HG03159 (cell line): ENCODE measurements around the gene ATP13A2.
A peak's percentile ranks its signal among the peaks of the same experiment; 100 is the strongest.

Experiments used
- ATAC-seq: cut with Tn5 transposase; IDR thresholded peaks from one replicate; pipeline ENCODE4 v1.9.1; 2021; ENCODE audit warnings: mild to moderate bottlenecking, moderate library complexity; ENCODE audit not compliant: unreplicated experiment

Gene ATP13A2, protein sequence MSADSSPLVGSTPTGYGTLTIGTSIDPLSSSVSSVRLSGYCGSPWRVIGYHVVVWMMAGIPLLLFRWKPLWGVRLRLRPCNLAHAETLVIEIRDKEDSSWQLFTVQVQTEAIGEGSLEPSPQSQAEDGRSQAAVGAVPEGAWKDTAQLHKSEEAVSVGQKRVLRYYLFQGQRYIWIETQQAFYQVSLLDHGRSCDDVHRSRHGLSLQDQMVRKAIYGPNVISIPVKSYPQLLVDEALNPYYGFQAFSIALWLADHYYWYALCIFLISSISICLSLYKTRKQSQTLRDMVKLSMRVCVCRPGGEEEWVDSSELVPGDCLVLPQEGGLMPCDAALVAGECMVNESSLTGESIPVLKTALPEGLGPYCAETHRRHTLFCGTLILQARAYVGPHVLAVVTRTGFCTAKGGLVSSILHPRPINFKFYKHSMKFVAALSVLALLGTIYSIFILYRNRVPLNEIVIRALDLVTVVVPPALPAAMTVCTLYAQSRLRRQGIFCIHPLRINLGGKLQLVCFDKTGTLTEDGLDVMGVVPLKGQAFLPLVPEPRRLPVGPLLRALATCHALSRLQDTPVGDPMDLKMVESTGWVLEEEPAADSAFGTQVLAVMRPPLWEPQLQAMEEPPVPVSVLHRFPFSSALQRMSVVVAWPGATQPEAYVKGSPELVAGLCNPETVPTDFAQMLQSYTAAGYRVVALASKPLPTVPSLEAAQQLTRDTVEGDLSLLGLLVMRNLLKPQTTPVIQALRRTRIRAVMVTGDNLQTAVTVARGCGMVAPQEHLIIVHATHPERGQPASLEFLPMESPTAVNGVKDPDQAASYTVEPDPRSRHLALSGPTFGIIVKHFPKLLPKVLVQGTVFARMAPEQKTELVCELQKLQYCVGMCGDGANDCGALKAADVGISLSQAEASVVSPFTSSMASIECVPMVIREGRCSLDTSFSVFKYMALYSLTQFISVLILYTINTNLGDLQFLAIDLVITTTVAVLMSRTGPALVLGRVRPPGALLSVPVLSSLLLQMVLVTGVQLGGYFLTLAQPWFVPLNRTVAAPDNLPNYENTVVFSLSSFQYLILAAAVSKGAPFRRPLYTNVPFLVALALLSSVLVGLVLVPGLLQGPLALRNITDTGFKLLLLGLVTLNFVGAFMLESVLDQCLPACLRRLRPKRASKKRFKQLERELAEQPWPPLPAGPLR

DNA sequence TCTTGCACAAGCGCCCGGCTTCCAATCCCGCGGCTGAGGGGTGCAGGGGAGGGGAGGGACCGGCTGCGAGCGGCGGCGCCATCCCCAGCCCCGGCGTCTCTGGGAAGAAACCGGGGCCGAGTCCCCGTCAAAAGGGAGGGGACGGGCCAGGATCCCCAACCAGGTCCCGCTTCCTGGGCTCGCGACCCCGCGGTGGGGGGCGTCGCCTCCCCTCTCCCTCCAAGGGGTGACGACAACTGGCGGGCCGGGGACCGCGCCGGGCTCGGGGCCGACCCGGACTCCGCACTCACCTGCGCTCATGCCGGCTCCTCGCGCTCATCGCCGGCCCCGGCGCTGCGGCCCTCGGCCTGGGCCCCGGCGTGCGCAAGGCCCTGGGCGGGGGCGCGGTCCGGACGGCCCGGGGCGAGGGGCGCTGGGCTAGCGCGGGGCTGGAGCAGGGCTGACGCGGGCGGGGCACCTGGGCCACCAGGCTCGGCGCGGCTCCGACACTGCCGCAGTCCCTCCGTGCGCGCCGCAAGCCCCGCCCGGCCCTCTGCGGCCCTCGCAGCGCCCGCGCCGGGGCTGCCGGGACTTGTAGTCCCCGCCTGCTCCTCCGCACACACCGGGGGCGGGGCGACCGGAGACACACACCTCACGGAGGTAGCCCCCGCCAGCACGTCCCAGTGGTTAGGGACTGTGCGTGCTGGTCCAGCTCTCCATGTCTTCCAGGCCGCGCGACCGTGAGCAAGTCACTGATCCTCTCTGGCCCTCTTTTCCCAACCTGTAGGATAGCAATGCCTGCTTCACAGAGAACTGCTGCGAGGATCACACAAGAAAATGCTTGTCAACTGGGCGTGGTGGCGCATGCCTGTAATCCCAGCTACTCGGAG lies at the start of gene ATP13A2:
TSS of gene ATP13A2 (minus strand) at position 490 of the 869 bp plus-strand sequence. CDS start at position 300, 190 bp downstream.
- ATAC-seq: peak; percentile 88

DNA sequence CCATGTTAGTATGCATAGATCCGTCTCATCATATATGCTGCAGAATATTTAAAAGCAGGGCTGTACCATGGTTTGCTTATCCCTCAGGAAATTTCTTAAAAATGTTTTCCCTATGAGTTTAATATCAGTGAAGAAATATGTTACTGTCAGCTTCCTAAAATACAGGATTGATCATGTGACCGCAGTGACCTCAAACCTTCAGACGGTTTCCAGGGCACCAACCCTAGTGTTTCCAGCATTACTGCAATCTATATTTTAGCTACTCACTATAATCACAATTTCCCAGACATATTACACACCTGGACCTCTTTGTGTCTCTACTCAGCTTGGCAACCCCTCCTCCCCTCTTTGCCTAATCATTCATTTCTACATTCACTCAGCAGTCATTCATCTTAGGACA lies 49.8 kb upstream of the ATP13A2 start:
- no peak for ATAC-seq

DNA sequence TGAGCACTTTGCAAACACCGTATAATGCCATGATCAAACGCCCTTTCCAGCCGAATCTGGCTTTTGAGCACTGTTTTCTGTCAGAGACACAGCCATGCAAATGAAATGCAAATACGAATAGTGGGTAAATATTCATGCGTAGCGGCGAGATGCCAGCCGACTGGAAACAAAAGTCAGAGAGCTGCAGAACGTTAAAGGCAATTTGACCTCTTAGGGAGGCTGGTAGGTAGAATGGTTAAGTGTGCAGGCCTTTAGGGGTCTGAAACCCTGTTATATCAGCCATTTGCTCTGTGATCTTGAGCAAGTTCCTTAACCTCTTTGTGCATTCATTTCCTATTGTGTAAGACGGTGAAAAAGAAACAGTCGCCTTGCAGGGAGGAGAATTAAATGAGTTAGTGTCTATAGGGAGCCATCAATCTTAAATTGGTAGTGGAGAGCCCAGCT lies 48.6 kb upstream of the ATP13A2 start:
- ATAC-seq: no peak

DNA sequence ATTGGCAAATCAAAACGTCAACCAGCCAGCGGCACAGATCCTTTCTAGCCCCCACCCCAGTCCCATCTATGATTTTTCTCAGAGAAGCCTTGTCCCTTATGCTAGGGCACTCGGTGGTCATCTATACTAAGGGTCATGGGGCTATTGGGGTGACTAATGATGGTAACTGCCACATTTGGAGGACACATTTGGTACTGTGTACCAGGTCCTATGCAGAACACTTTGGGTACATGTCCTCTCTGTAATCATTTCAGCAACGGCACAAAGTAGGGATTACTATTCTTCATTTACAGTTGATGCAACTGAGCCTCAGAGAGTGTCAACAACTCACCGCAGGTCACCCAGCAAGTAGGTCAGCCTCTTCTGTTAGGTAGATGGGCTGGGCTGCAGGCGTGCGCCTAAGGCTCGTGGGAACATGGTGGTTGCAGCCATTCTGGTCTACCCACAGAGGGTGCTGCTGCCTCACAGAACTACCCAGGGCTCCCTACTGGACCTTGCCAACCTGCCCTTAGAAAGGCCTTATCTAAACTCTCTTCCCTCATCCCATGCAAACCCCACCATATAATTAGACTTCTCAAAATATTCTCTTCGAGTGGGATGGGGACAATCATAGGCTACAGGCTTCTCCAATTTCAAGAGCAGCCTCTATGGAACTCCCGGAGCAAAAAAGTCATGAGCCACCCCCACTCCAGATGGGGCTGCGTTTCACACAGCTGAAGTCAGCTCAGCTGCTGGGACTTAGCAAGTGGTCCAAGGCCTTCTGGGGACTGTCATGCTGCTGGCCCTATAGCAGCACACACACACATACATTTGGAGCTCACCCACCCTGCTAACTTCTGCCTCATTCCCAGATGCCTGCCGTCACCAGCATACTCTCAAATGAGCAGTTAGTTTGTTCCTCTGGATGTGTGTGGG lies 47.9 kb upstream of the ATP13A2 start:
- ATAC-seq: no peak

DNA sequence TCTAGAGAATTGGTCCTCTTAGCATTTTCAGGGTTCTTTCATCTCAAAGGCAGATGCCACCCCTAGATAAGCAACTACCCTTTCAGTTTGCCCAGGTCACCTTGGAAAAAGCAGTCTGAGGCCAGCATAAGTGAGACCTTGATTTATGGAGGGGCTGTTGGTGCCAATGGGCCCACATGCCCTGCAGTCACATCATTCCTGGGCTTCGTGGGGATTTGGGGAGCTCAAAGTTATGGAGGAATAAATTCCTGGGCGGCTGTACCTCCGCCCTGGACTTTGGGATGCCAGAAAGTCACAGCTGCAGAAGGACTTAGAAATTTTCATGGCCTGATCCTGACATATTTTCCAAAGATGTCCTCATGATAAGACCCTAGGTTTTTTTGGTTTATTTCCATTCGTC lies 44.8 kb upstream of the ATP13A2 start:
- ATAC-seq: no peak

DNA sequence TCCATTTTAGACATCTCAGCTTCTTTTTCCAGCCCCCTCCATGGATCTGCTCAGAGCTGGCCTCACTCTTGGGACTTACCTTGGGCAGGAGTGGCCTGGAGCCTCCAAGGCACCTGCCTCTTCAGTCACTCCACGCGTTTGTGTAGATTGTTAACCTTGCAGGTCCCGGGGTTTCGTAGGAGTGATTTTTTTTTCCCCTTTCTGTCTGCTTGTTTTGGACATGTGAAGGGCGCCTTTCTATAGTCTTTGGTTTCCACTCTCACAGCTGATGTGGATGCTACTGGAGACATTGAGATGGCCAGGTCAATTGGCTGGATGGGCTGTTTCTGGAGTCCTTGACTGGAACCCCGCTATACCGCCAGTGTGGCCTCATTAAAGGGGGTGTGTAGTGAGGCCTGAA lies 44.1 kb upstream of the ATP13A2 start:
- ATAC-seq: no peak

DNA sequence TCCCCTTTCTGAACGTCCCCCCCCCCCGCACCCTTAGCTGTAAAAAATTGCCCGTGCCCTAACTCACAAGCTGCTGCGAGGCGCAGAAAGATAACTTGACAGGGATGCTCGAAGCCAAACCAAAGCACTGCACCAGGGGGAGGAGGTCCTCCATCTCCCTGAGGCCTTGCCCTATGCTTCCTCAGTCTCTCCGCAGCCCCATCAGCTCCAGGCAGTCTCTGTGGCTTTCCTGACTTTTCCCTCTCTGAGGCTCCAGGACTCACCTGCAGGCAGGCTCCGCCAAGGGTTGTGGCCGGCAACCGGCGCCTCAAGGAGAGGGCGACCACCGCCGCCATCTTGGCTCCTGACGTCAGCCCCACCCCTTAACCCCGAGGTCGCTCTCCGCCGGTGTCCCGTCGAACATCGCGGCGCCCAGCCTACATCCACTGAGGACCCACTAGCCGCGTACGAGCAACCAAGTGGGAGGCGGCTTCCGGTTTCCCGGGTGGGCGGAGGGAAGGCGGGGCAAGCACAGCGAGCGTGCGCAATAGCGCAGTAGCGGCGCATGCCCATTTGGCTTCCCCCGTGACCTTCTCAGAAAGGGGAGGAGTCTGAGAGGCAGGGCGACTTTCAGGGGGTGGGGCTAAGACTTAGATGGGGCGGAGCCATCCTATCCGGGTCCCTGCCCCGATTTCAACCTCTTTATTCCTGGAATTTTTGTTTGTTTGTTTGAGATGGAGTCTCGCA lies 42.1 kb upstream of the ATP13A2 start, which contains the start of gene SDHB:
TSS of gene SDHB (minus strand) at position 348 of the 726 bp plus-strand sequence. CDS start at position 335, 13 bp downstream.
- peak; percentile 97 for ATAC-seq

DNA sequence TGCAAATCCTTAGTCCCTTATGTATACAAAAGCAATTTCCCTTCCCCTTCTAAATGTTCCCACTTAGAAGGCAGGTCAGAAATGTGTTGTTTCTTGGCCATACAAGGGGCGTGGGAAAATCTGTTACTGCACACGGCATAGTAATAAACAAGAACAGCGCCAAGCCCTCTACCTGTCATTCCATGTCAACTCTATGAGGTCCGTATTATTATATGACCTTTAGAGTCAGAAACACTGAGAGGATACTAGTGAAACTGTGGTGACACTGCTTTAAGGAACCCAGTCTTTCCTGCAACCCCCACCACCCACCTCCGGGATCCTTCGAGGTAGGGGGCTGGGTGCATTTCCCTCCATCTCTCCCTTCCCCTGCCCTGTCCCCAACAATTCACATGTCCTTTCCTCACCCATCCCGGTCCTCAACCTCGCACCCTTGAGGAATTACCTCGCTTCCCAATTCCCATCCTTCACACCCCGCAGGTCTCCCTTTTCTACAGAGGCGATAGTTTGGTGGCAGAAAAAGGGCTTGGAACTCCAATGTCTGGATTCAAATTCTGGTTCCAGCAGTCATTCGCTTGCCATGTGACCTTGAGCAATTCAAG lies 41.5 kb upstream of the ATP13A2 start:
- ATAC-seq: no peak

DNA sequence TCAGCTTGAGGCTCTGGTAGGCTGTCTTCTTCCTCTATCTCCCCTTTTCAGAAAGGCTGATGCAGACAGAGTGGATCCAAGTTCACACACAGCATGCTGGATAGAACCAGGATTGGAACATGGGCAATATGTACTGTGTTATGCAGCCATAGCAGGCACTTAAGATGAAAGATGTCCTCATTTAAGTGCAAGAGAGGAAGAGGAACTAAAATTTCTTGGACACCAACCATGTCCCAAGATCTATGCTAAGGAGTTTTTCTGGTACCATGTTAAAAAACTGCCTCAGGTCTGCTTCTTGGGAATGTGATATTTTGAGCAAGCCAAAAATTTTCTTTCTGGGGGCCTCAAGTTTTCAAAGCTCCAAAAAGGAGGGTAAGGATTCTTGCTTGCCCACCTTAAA lies 40.9 kb upstream of the ATP13A2 start:
- ATAC-seq: no peak

DNA sequence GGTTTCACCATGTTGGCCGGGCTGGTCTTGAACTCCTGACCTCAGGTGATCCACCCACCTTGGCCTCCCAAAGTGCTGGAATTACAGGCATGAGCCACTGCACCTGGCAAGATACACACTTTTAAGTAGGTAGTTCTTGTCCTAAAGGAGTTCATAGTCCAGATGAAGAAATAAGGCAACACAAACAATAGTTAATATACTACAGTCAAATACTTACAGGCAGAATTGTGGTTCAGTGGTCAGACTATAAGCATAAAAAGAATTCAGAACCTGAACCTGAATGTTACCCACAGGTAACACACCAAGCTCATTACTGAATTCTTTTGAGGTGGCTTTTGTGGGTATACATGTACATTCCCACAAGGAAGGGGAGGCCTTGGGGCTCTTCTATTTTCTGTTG lies 40.3 kb upstream of the ATP13A2 start:
- ATAC-seq: no peak

DNA sequence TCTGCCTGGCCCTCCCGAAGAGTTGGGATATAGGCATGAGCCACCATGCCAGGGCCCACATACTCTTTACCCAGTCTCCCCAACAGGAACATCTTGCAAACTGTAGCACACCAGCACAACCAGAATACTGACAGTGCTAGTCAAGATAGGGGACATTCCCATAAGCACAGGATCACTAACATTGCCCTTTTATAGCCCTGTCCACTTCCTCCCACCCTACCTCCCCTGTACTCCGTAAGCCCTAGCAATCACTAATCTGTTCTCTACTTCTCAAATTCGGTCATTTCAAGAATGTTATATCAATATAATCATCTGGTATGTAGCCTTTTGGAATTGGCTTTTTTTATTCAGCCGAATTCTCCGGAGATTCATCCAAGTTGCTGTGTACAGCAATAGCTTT lies 36.2 kb upstream of the ATP13A2 start:
- ATAC-seq: no peak

DNA sequence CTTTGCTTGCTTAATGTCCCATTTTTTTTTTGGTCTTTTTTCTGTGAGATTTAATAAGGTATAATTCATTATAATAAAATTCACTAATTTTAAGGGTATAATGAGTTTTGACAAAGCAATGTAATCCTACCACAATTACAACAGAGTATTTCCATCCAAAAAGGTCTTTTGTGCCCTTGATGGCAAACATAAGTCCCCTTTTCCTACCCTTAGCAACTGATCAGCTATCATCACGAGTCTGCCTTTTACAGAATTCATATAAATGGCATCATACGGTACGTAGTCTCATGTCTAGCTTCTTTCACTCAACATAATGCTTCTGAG lies 34.6 kb upstream of the ATP13A2 start:
- no peak for ATAC-seq

DNA sequence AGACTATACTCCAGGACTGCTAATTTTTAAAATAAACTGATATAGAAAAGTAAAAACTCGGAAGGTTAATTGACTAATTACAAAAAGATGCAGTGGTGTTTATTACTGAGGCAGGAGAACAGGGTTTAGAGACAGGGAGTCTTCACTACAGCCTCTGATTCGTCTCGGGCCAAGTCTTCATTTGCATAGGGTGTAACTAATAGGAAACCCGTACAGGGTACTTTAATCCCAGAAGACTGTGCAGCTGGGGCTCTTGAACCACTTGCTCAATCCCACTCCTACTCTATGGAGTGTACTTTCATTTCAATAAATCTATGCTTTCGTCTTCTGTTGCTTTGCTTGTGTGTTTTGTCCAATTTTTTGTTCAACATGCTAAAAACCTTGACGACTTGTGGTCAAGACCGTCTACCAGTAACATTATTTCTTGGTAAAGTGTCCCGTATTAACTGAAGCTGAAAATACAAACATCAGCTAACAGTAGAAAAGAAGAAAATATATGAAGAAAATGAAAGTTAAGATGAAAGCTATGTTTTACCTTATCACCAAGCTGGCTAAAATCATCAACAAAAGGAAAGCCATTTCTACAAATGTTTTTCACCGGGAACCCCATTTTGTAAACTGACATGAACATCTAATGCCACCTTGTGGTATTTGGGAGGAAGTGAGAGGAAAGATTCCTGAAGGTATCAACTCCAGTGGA lies 34.1 kb upstream of the ATP13A2 start:
- no peak for ATAC-seq

DNA sequence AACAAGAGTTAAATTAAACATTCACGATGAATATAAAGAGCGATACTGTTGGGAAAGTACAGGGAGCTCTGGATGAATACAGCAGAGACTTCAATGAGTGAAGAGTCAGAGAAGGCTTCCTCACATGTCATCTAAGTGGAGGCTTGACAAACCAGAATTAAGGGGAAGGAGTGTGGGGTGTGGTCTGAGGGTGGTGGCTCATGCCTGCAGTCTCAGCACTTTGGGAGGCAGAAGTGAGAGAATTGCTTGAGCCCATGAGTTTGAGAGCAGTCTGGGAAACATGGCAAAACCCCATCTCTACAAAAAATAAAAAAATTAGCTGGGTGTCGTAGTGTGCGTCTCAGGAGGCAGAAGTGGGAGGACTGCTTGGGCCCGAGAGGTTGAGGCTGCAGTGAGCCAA lies 33.4 kb upstream of the ATP13A2 start:
- no peak for ATAC-seq

DNA sequence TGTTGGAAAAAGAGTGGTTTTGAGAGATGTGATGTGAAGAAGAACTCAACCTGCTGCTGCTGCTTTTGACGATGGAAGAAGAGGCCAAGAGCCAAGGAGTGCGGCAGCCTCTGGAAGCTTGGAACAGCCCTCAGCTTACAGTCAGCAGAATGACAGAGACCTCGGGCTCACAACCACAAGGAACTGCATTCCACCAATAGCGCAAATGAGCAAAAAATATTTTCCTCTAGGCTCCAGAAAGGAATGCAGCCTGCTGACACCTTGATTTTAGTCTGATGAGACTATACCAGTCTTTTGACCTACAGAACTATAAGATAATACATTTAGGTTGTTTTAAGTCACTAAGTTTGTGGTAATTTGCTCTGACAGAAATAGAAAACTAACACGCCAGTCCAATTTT lies 31.9 kb upstream of the ATP13A2 start:
- no peak for ATAC-seq

DNA sequence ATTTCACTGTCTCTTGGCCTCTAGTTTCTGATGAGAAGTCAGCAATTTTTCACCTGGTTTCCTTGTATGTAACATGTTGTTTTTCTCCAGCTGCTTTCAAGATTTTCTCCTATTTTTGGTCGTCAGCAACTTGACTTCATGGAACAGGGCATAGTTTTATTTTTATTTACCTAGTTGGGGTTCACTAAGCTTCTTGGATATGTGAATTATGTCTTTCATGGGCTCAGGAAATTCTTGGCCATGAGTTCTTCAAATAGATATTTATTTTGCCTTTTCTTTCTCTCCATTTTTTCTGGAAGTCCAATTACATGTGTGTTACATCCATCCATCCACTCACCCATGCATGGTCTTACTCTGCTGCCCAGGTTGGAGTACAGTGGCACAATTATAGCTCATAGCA lies 28.4 kb upstream of the ATP13A2 start:
- ATAC-seq: no peak

DNA sequence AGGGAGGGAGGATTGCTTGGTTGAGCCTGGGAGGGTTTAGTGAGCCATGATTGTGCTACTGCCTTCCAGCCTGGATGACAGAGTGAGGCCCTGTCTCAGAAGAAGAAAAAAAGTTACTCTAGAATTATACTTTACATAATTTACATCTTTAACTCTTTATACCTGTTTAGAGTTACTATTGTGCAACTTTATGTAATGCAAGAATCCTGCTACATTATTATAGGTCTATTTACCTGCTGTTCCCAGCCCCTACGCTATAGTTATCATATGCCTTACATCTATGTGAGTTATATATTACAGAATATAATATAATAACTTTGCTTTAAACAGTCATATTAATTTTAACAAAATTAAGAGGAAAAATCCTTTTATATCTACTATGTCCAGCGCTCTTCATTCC lies 27.8 kb upstream of the ATP13A2 start:
- no peak for ATAC-seq

DNA sequence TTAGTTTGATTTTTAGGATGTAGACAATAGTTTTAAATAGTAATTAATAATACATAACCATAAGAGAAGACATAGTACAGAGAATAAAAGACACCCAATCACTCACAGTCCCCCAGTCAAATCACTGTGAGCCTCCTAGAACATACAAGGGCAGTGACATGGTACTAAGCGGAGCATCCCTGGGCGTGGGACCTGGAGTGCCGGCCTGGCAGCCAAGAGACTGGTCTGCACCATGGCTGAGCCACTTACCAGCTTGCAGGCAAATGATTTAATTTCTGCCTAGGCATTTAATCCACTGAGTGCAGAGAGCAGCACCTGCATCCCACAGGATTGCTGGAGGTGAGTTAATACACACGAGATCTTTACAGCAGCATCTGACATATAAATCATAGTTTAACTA lies 21.8 kb upstream of the ATP13A2 start:
- no peak for ATAC-seq
